Frontal cortex (tissue), 4 donors: ENCODE measurements around the gene BIN1. TPM values are rescaled to one million over a fixed set of nuclear protein-coding genes. Genes with fewer than 3 reads are reported as not detected.
A peak's percentile ranks its signal among the peaks of the same experiment; 100 is the strongest.
"Not testable (repeated sequence)": the region's sequence is repeated elsewhere in the genome, so short reads cannot be mapped to it uniquely, and the experiment has no call there.

Source experiments
- DNase-seq, 2 donors: peaks; one replicate each; pipeline ENCODE4 v3.0.0; 2012; ENCODE audit warnings: low spot score in 2 of 2
- FAIRE-seq: peaks from 2 replicates; lab custom pipeline; 2012; peaks lifted over from hg19 to GRCh38; lab: Jason Lieb, UNC
- total RNA-seq: library from RNA; depleted of rRNA; stranded (reverse); fragments of >200 nt; gene quantifications from one replicate; pipeline ENCODE4 v1.2.3, GENCODE V29; 2014
- donor health status: control.
- donor health status: control.
- donor health status: control.

Gene BIN1
- total RNA-seq, 1 donor from 2014 or later = 57.5 TPM

GRCh38 chr2:127134833-127135830, 28.2 kb upstream of the BIN1 start:
- DNase-seq (no peak), FAIRE-seq (no peak)

GRCh38 chr2:127134235-127134634, 27.3 kb upstream of the BIN1 start:
- FAIRE-seq (no peak), DNase-seq (no peak)

GRCh38 chr2:127133793-127134192, 26.8 kb upstream of the BIN1 start:
- no peak for FAIRE-seq
- no peak for DNase-seq

GRCh38 chr2:127130421-127130820, 23.5 kb upstream of the BIN1 start:
- DNase-seq = no peak
- no peak for FAIRE-seq

- FAIRE-seq = no peak
- DNase-seq = no peak
Measured at GRCh38 chr2:127129937-127130336, 23.0 kb upstream of the BIN1 start.

GRCh38 chr2:127128445-127128904, 21.5 kb upstream of the BIN1 start:
- DNase-seq (no peak), FAIRE-seq (no peak)

- DNase-seq (no peak), FAIRE-seq (no peak)
Measured at GRCh38 chr2:127125821-127126220, 18.9 kb upstream of the BIN1 start.

- FAIRE-seq = no peak
- no peak for DNase-seq
Measured at GRCh38 chr2:127124426-127124825, 17.5 kb upstream of the BIN1 start.

- no peak for FAIRE-seq
- DNase-seq = no peak
Measured at GRCh38 chr2:127122361-127123027, 15.5 kb upstream of the BIN1 start.

GRCh38 chr2:127121776-127122176, 14.8 kb upstream of the BIN1 start:
- FAIRE-seq = no peak

GRCh38 chr2:127121353-127121752, 14.4 kb upstream of the BIN1 start:
- no peak for DNase-seq
- FAIRE-seq = no peak

More at GRCh38 chr2:127121776-127122176, 14.8 kb upstream of the BIN1 start:
- no peak for DNase-seq

- DNase-seq, FAIRE-seq: not testable (repeated sequence)
Measured at GRCh38 chr2:127120408-127120807, 13.5 kb upstream of the BIN1 start.

- FAIRE-seq (peak; percentile 97), DNase-seq (peak in 1 of 2 donors; percentile 66)
Measured at GRCh38 chr2:127118467-127118866, 11.5 kb upstream of the BIN1 start.

- DNase-seq (no peak), FAIRE-seq (no peak)
Measured at GRCh38 chr2:127118038-127118437, 11.1 kb upstream of the BIN1 start.

GRCh38 chr2:127117603-127118002, 10.6 kb upstream of the BIN1 start:
- FAIRE-seq (no peak), DNase-seq (no peak)

- no peak for DNase-seq
- FAIRE-seq = no peak
Measured at GRCh38 chr2:127115471-127116199, 8.7 kb upstream of the BIN1 start.

GRCh38 chr2:127110985-127111384, 4.0 kb upstream of the BIN1 start:
- FAIRE-seq (no peak), DNase-seq (no peak)

- FAIRE-seq (no peak), DNase-seq (peak in 1 of 2 donors; percentile 6)
Measured at GRCh38 chr2:127108090-127108523, 1.2 kb upstream of the BIN1 start.

GRCh38 chr2:127107622-127107999, 657 bp upstream of the BIN1 start:
- DNase-seq = no peak
- FAIRE-seq = no peak

GRCh38 chr2:127106457-127106990, 430 bp downstream of the BIN1 start:
- FAIRE-seq = no peak
- DNase-seq = peak in 1 of 2 donors; percentile 50
